DND-41 (cell line): ENCODE results near the gene PNN.
"Not testable (repeated sequence)": the region's sequence is repeated elsewhere in the genome, so short reads cannot be mapped to it uniquely, and the experiment has no call there.

Source experiments
- ATAC-seq: fragments of 200-7000 bp; cut with Tn5 transposase; 3 replicates; pipeline ENCODE4 v1.9.1; 2021; ENCODE audit warnings: low read depth; ENCODE audit not compliant: insufficient read depth
- DNase-seq: peaks from one replicate; pipeline ENCODE4 v3.0.0-alpha.2; 2020
- H2AFZ ChIP-seq: 2 replicates; pipeline ENCODE4 v1.6.0; 2012; ENCODE audit warnings: low read depth, low read length
- H3K27ac ChIP-seq: 2 replicates; pipeline ENCODE4 v1.5.1; 2012; ENCODE audit warnings: low read length, inconsistent platforms
- H3K27me3 ChIP-seq: fragments of 200-600 bp; sonication (generic); 2 replicates; pipeline ENCODE4 v1.6.0; 2012; ENCODE audit warnings: low read length, mild to moderate bottlenecking, inconsistent platforms; ENCODE audit not compliant: insufficient read depth, poor library complexity
- H3K36me3 ChIP-seq: 2 replicates; pipeline ENCODE4 v1.5.1; 2012; ENCODE audit warnings: low read length, inconsistent platforms; ENCODE audit not compliant: insufficient read depth
- H3K4me1 ChIP-seq: 2 replicates; pipeline ENCODE4 v1.5.1; 2012; ENCODE audit warnings: mild to moderate bottlenecking, low read length; ENCODE audit not compliant: insufficient read depth
- H3K4me2 ChIP-seq: 2 replicates; pipeline ENCODE4 v1.6.0; 2012; ENCODE audit warnings: mild to moderate bottlenecking, moderate library complexity, low read length, inconsistent platforms; ENCODE audit not compliant: insufficient read depth
- H3K4me3 ChIP-seq, 2 experiments: fragments of 200-600 bp in 1 of 2; shearing (Covaris generic) in 1 of 2; 2 replicates each; pipeline ENCODE4 v1.5.1; 2012 to 2016; ENCODE audit warnings: inconsistent platforms in 2 of 2, low read length in 2 of 2, mild to moderate bottlenecking in 2 of 2, low read depth in 1 of 2, moderate library complexity in 1 of 2
- H3K79me2 ChIP-seq: 2 replicates; pipeline ENCODE4 v1.6.0; 2012; ENCODE audit warnings: low read length, inconsistent platforms; ENCODE audit not compliant: insufficient read depth
- H3K9ac ChIP-seq: 2 replicates; pipeline ENCODE4 v1.6.0; 2012; ENCODE audit warnings: low read depth, mild to moderate bottlenecking, inconsistent platforms, low read length, moderate library complexity
- H3K9me3 ChIP-seq: 2 replicates; pipeline ENCODE4 v1.5.1; 2012; ENCODE audit warnings: low read length, moderate library complexity, mild to moderate bottlenecking, inconsistent platforms; ENCODE audit not compliant: insufficient read depth, severe bottlenecking
- H4K20me1 ChIP-seq: 2 replicates; pipeline ENCODE4 v1.6.0; 2012; ENCODE audit warnings: low read length; ENCODE audit not compliant: insufficient read depth
- CTCF ChIP-seq: IDR thresholded peaks from 2 replicates; pipeline ENCODE4 v1.5.1; 2012; ENCODE audit warnings: borderline replicate concordance, low read length, moderate library complexity, mild to moderate bottlenecking; ENCODE audit not compliant: poor library complexity, severe bottlenecking; ENCODE audit errors: extremely low read depth
- EZH2 ChIP-seq: IDR thresholded peaks from 3 replicates; pipeline ENCODE4 v1.6.1; 2012; ENCODE audit warnings: borderline replicate concordance, low read depth, mild to moderate bottlenecking, moderate library complexity, low read length, inconsistent platforms; ENCODE audit not compliant: severe bottlenecking

Gene PNN

GRCh38 chr14:39229601-39230110 is 54.6 kb downstream of the PNN start:
- Histone ChIP-seq H3K36me3 (no peaks in the 10 kb centered on the region), H3K79me2 (no peaks in the 10 kb centered on the region), H2AFZ (no peak overlapping the region), H3K27ac (no peak overlapping the region), H3K4me3 (no peak overlapping the region), H3K4me1 (no peaks in the 10 kb centered on the region), H3K4me2 (no peak overlapping the region), H3K9me3 (no peaks in the 10 kb centered on the region), H4K20me1 (no peaks in the 10 kb centered on the region), H3K27me3 (no peaks in the 10 kb centered on the region), H3K9ac (no peak overlapping the region)
- no peak for TF ChIP-seq CTCF
- TF ChIP-seq EZH2, result no peak
- ATAC-seq (0 out of 3 replicates have a peak, but pooled peaks have one; percentile 44), DNase-seq (no peak)

GRCh38 chr14:39230416-39231035 is 55.5 kb downstream of the PNN start:
- H3K27ac ChIP-seq, result no peak overlapping the region
- H3K36me3 ChIP-seq, result no peaks in the 10 kb centered on the region
- H3K4me1 ChIP-seq, result no peaks in the 10 kb centered on the region
- DNase-seq, result no peak
- no peak overlapping the region for H2AFZ ChIP-seq
- no peaks in the 10 kb centered on the region for H3K27me3 ChIP-seq
- no peak for TF ChIP-seq EZH2
- TF ChIP-seq CTCF, result no peak
- H3K9ac ChIP-seq, result no peak overlapping the region
- no peaks in the 10 kb centered on the region for H3K9me3 ChIP-seq
- H3K79me2 ChIP-seq, result no peaks in the 10 kb centered on the region
- H4K20me1 ChIP-seq, result no peaks in the 10 kb centered on the region
- ATAC-seq, result no peak
- no peak overlapping the region for H3K4me3 ChIP-seq
- no peak overlapping the region for H3K4me2 ChIP-seq

- DNase-seq, result peak; percentile 25
These were observed 56.9 kb downstream of the PNN start for GRCh38 chr14:39231751-39232553.

More at GRCh38 chr14:39231751-39232553, 56.9 kb downstream of the PNN start:
- not testable (repeated sequence) for H4K20me1 ChIP-seq, H3K27ac ChIP-seq, H3K4me1 ChIP-seq, H3K9me3 ChIP-seq, H3K36me3 ChIP-seq, H3K4me2 ChIP-seq, H3K79me2 ChIP-seq, H3K27me3 ChIP-seq, H3K9ac ChIP-seq, H3K4me3 ChIP-seq, H2AFZ ChIP-seq
- TF ChIP-seq CTCF, result peak; percentile 56
- ATAC-seq, result peak; percentile 72
